Fibroblast of lung (primary cell): Measurements from ENCODE around the gene LRRC17.
"Not testable (repeated sequence)": the region's sequence is repeated elsewhere in the genome, so short reads cannot be mapped to it uniquely, and the experiment has no call there.

Source experiments
- EZH2 ChIP-seq: IDR thresholded peaks from 2 replicates; pipeline ENCODE4 v1.5.1; 2012; ENCODE audit warnings: low read length, control low read depth, mild to moderate bottlenecking; ENCODE audit errors: missing control alignments
- TF ChIP-seq, protein P1 (sequence below), 2 donors: IDR thresholded peaks in 1 of 2; conservative IDR thresholded peaks in 1 of 2; 1 replicate in 1 of 2; 2 replicates in 1 of 2; pipeline ENCODE4 v1.5.1; 2011 to 2012; ENCODE audit warnings: low read length in 2 of 2, control low read depth in 1 of 2, inconsistent platforms in 1 of 2, low read depth in 1 of 2, mild to moderate bottlenecking in 1 of 2

DNA sequence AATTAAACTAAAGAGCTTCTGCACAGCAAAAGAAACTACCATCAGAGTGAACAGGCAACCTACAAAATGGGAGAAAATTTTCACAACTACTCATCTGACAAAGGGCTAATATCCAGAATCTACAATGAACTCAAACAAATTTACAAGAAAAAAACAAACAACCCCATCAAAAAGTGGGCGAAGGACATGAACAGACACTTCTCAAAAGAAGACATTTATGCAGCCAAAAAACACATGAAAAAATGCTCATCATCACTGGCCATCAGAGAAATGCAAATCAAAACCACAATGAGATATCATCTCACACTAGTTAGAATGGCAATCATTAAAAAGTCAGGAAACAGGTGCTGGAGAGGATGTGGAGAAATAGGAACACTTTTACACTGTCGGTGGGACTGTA, 49.2 kb downstream of the LRRC17 start:
- TF ChIP-seq, protein P1, sequence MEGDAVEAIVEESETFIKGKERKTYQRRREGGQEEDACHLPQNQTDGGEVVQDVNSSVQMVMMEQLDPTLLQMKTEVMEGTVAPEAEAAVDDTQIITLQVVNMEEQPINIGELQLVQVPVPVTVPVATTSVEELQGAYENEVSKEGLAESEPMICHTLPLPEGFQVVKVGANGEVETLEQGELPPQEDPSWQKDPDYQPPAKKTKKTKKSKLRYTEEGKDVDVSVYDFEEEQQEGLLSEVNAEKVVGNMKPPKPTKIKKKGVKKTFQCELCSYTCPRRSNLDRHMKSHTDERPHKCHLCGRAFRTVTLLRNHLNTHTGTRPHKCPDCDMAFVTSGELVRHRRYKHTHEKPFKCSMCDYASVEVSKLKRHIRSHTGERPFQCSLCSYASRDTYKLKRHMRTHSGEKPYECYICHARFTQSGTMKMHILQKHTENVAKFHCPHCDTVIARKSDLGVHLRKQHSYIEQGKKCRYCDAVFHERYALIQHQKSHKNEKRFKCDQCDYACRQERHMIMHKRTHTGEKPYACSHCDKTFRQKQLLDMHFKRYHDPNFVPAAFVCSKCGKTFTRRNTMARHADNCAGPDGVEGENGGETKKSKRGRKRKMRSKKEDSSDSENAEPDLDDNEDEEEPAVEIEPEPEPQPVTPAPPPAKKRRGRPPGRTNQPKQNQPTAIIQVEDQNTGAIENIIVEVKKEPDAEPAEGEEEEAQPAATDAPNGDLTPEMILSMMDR (conservative IDR thresholded peaks at IDR 0.05 in 1 of 2, IDR thresholded peaks at IDR 0.05 in 1 of 2; ENCODE audit: low read depth in 1 of 2, low read length in 2 of 2), result not testable (repeated sequence)
- TF ChIP-seq EZH2, result not testable (repeated sequence)
